ENCODE data around the gene PLCH1. TPM values are rescaled to one million over a fixed set of nuclear protein-coding genes. Genes with fewer than 3 reads are reported as not detected.

Gene PLCH1
- total RNA-seq, 6 experiments from 2014 or later, result 0.07 to 0.25 (median 0.17) TPM

- H3K9me3 ChIP-seq, result no peaks in the 10 kb centered on the region
- H3K36me3 ChIP-seq, result no peaks in the 10 kb centered on the region
- 83% methylated on average over 4 of the region's 4 CpGs for WGBS (ENCODE audit: insufficient coverage, low coverage, low lambda C conversion rate, missing lambda C conversion rate)
- no peaks in the 10 kb centered on the region for H3K4me1 ChIP-seq
- H3K27ac ChIP-seq, result no peak overlapping the region
- ATAC-seq (no peak), DNase-seq (no peak)
- TF ChIP-seq CTCF (IDR thresholded peaks at IDR 0.05), result no peak
- TF ChIP-seq POLR2A (IDR thresholded peaks at IDR 0.05), result no peak
- intact Hi-C loops (cut with DNase I), result no loop called here
- H3K27me3 ChIP-seq, result no peaks in the 10 kb centered on the region
- H3K4me3 ChIP-seq, result no peak overlapping the region
These were observed 249.5 kb downstream of the PLCH1 start for GRCh38 chr3:155495387-155495786.

- no peak for TF ChIP-seq CTCF (IDR thresholded peaks at IDR 0.05)
- TF ChIP-seq POLR2A (IDR thresholded peaks at IDR 0.05), result no peak
- no peaks in the 10 kb centered on the region for H3K9me3 ChIP-seq
- no peak for DNase-seq
- no peaks in the 10 kb centered on the region for H3K36me3 ChIP-seq
- H3K4me1 ChIP-seq, result no peaks in the 10 kb centered on the region
- intact Hi-C loops (cut with DNase I), result no loop called here
- H3K27ac ChIP-seq, result no peak overlapping the region
- H3K27me3 ChIP-seq, result no peaks in the 10 kb centered on the region
- ATAC-seq, result no peak
- no peak overlapping the region for H3K4me3 ChIP-seq
- 52% methylated on average over 5 of the region's 5 CpGs for WGBS (ENCODE audit: insufficient coverage, low coverage, low lambda C conversion rate, missing lambda C conversion rate)
These were observed 250.5 kb downstream of the PLCH1 start for GRCh38 chr3:155494332-155494731.

GRCh38 chr3:155492841-155493240 is 252.0 kb downstream of the PLCH1 start:
- Histone ChIP-seq H3K27me3 (no peaks in the 10 kb centered on the region), H3K4me1 (no peaks in the 10 kb centered on the region), H3K4me3 (no peak overlapping the region), H3K36me3 (no peaks in the 10 kb centered on the region), H3K9me3 (no peaks in the 10 kb centered on the region), H3K27ac (no peak overlapping the region)
- no peak for ATAC-seq
- no peak for DNase-seq
- intact Hi-C loops (cut with DNase I), result no loop called here
- 100% methylated on average over 1 of the region's 1 CpG for WGBS (ENCODE audit: insufficient coverage, low coverage, low lambda C conversion rate, missing lambda C conversion rate)
- TF ChIP-seq CTCF (IDR thresholded peaks at IDR 0.05) (no peak), POLR2A (IDR thresholded peaks at IDR 0.05) (no peak)

- Histone ChIP-seq H3K36me3 (no peaks in the 10 kb centered on the region), H3K4me3 (no peak overlapping the region), H3K9me3 (no peaks in the 10 kb centered on the region), H3K27ac (no peak overlapping the region), H3K27me3 (no peaks in the 10 kb centered on the region), H3K4me1 (no peaks in the 10 kb centered on the region)
- intact Hi-C loops (cut with DNase I), result no loop called here
- DNase-seq (no peak), ATAC-seq (no peak)
- TF ChIP-seq POLR2A (IDR thresholded peaks at IDR 0.05), result no peak
- no peak for TF ChIP-seq CTCF (IDR thresholded peaks at IDR 0.05)
- WGBS (ENCODE audit: insufficient coverage, low coverage, low lambda C conversion rate, missing lambda C conversion rate), result 88% methylated on average over 2 of the region's 3 CpGs
These were observed 253.2 kb downstream of the PLCH1 start for GRCh38 chr3:155491696-155492095.

GRCh38 chr3:155488671-155489070 is 256.2 kb downstream of the PLCH1 start:
- Histone ChIP-seq H3K27me3 (no peaks in the 10 kb centered on the region), H3K36me3 (no peaks in the 10 kb centered on the region), H3K9me3 (no peaks in the 10 kb centered on the region), H3K4me1 (no peaks in the 10 kb centered on the region), H3K27ac (no peak overlapping the region), H3K4me3 (no peak overlapping the region)
- intact Hi-C loops (cut with DNase I), result no loop called here
- ATAC-seq (no peak), DNase-seq (no peak)
- TF ChIP-seq POLR2A (IDR thresholded peaks at IDR 0.05) (no peak), CTCF (IDR thresholded peaks at IDR 0.05) (no peak)
- 74% methylated on average over 5 of the region's 5 CpGs for WGBS (ENCODE audit: insufficient coverage, low coverage, low lambda C conversion rate, missing lambda C conversion rate)

Data from right lobe of liver (tissue), 6 donors.